GM21528 (cell line): ENCODE measurements around the gene MBTPS1.
"Not testable (repeated sequence)": the region's sequence is repeated elsewhere in the genome, so short reads cannot be mapped to it uniquely, and the experiment has no call there.

Experiments
- ATAC-seq: cut with Tn5 transposase; IDR thresholded peaks from one replicate; pipeline ENCODE4 v1.9.1; 2021; ENCODE audit warnings: mild to moderate bottlenecking, moderate library complexity; ENCODE audit not compliant: unreplicated experiment, low FRiP score

The MBTPS1 gene

DNA sequence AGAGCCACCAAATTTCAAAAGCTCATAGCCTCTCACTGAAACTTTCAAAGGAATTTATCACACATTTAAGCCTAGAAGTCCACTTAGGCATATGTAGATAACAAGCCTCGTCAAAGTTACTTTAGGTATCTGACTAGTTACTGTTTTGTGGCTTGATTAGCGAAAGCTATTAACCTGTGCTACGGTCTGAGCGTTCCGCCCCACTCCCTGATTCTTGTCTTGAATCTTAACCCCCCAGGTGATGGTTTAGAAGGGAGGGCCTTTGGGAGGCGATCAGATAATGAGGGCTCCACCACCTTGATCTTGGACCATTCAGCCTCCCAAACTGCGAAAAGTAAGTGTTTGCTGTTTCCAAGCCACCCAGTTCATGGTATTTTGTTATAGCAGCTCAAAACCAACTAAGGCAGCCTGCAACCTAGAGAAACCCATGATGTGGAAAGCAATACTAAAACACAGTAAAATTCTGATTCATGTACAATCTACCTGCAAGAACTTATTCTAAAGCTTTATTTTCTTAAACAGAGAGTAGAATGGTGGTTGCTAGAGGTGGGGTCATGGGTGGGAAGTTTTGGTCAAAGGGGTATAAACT lies 21.1 kb upstream of the MBTPS1 start:
- ATAC-seq: no peak

GRCh38 chr16:84137287-84137686 lies 20.5 kb upstream of the MBTPS1 start:
- ATAC-seq: no peak

- no peak for ATAC-seq
Measured at GRCh38 chr16:84136331-84137125, 19.8 kb upstream of the MBTPS1 start.

DNA sequence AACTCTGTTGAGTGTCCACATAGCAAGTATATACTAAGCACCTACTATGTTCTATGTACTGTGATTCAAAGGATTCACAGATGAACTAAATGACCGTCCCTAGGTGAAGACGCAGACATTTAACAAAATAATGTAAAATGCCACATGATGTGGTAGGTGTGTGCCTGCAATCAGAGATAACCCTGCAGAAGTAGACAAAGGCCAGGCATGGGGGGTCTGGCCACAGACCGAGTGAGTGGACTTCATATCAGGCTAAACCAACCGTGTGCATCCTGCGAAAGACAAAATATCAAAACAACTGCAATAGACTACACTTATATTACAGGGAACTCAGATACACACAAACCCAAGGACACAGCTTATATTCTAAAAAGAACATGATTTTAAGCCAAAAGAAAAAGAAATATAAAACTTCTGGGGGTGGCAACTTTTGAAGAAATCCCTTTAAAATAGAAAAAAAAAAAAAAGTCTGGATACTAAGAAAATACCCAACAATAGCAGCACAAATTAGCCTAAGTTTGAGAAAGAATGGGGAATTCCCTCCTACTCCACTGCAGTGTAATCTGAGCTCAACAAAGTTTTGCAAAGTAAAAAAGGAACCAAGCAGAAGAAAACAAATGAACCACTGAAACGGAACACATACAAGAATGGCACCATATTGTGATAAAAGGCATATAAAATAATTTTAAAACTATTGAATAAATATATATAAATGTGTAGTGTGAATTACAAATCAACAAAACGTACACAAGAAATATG lies 16.0 kb upstream of the MBTPS1 start:
- ATAC-seq: no peak

- ATAC-seq: no peak
Measured at GRCh38 chr16:84131117-84131516, 14.4 kb upstream of the MBTPS1 start.

GRCh38 chr16:84124257-84125073 lies 7.7 kb upstream of the MBTPS1 start:
- ATAC-seq: no peak

- ATAC-seq: no peak
Measured at GRCh38 chr16:84121007-84121406, 4.3 kb upstream of the MBTPS1 start.

GRCh38 chr16:84120023-84120422 lies 3.3 kb upstream of the MBTPS1 start:
- no peak for ATAC-seq

- no peak for ATAC-seq
Measured at GRCh38 chr16:84119368-84119767, 2.6 kb upstream of the MBTPS1 start.

- ATAC-seq: not testable (repeated sequence)
Measured at GRCh38 chr16:84118315-84118714, 1.6 kb upstream of the MBTPS1 start.

- ATAC-seq: peak; percentile 10
Measured at GRCh38 chr16:84117494-84117843, 727 bp upstream of the MBTPS1 start.

DNA sequence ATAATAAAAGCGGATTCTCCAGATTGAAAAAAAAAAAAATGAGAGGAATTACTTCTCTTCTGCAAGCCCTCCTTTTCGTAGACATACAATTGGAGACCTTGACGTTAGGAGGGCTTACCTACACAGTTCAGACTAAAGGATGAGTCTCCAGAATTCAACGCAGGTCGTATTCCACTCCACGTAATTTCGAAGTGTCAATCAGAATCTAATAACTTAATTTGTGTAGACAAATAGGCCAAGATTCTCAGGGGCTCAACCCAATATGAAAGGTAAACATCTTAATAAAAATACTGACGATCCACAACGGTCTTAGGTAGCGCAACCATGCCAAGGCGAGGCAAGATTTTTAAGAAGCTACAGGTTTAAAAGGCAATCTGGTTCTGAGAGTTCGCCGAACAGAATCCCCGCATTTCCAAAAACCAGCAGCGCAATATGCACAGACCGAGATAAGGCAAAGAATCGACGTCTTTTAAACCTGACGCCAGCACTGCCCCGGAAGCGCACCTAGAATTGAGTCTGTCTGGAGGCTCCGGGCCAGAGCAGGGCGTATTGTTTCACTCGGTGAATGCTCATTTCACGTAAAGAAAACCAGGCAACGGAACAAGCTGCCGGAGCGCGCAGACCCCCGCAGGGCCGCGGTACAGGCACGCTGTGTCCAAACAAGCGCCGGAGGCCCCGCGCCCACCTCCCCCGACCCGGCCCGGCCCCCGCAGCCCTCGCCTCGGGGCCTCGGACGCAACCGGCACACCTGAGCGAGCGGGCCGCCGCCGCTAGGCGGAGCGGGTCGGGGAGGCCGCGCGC lies 623 bp downstream of the MBTPS1 start:
- peak; percentile 50 for ATAC-seq

GRCh38 chr16:84111949-84112348 lies 4.8 kb downstream of the MBTPS1 start:
- not testable (repeated sequence) for ATAC-seq

DNA sequence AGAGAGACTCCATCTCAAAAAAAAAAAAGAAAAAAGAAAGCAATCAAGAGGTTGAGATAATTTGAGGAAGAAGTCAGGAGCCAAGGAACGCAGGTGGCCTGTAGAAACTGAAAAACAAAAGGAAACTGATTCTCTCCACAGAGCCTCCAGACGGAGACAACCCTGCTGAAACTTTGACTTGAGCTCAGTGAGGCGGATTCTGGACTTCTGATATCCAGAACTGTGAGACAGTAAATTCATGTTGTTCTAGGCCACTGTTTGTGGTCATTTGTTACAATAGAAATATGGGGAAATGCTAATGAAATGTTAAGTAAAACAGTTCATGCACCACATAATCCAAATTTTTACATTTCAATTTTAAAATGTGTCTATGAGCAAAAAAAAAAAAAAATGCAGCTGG lies 5.2 kb downstream of the MBTPS1 start:
- ATAC-seq: no peak

DNA sequence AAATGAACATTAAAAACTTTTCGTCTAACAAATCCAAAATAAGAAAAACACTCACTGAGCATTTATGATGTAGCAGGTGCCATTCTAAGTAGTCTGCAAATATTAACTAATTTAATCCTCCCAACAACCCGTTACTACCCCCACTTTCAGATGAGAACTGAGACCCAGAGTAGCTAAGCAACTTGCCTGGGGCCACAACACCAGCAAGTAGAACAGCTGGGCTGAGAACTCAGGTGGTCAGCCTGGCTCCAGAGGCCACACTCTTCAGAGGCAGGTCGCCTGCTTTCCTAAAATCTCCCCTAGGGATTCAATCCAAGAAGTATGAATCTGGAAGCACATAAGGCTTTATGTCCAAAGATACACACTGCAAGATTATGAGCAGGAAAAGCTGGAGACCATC lies 6.2 kb downstream of the MBTPS1 start:
- ATAC-seq: no peak

- no peak for ATAC-seq
Measured at GRCh38 chr16:84109598-84110335, 7.0 kb downstream of the MBTPS1 start.

- no peak for ATAC-seq
Measured at GRCh38 chr16:84107921-84108320, 8.8 kb downstream of the MBTPS1 start.

GRCh38 chr16:84105948-84106740 lies 10.6 kb downstream of the MBTPS1 start:
- ATAC-seq: no peak
